Adrenal gland (tissue), 12 donors: ENCODE data around the gene CATSPERZ. TPM values are rescaled to one million over a fixed set of nuclear protein-coding genes. Genes with fewer than 3 reads are reported as not detected.
A peak's percentile ranks its signal among the peaks of the same experiment; 100 is the strongest.

ENCODE experiments used
- DNase-seq, 7 donors: peaks; one replicate each; pipeline ENCODE4 v3.0.0-alpha.2; 2019 to 2020
- H3K27ac ChIP-seq, 5 donors: fragments of 200-600 bp; sonication (generic) in 4 of 5; 1 replicate in 3 of 5; 2 replicates in 2 of 5; pipeline versions ENCODE4 v1.5.1 to v1.8.0; 2016 to 2020; ENCODE audit warnings: mild to moderate bottlenecking in 1 of 5
- H3K27me3 ChIP-seq: fragments of 200-600 bp; 2 replicates; pipeline ENCODE4 v1.8.0; 2021
- H3K36me3 ChIP-seq, 2 donors: fragments of 200-600 bp; replicated peaks in 1 of 2; 1 replicate in 1 of 2; 2 replicates in 1 of 2; pipeline versions ENCODE4 v1.5.1 to v1.8.0; 2018 to 2022
- H3K4me1 ChIP-seq, 2 donors: fragments of 200-600 bp; replicated peaks in 1 of 2; 1 replicate in 1 of 2; 2 replicates in 1 of 2; pipeline versions ENCODE4 v1.5.1 to v1.8.0; 2018 to 2021
- H3K4me3 ChIP-seq, 4 donors: fragments of 200-600 bp; sonication (generic) in 3 of 4; one replicate each; pipeline ENCODE4 v1.5.1; 2016 to 2018
- H3K9me3 ChIP-seq, 3 donors: fragments of 200-600 bp; sonication (generic) in 1 of 3; replicated peaks in 1 of 3; 1 replicate in 2 of 3; 2 replicates in 1 of 3; pipeline versions ENCODE4 v1.5.1 to v1.8.0; 2016 to 2021
- CTCF ChIP-seq, 6 experiments: fragments of 450-650 bp in 4 of 6; fragments of 200-600 bp in 2 of 6; sonication (generic) in 1 of 6; IDR thresholded peaks; 1 replicate in 5 of 6; 2 replicates in 1 of 6; pipeline versions ENCODE4 v1.5.1 to v1.8.0; 2016 to 2021; ENCODE audit warnings: antibody characterized with exemption in 6 of 6, mild to moderate bottlenecking in 2 of 6, moderate library complexity in 1 of 6
- POLR2A ChIP-seq, 2 donors: fragments of 450-650 bp; IDR thresholded peaks; one replicate each; pipeline ENCODE4 v1.6.1; 2017; ENCODE audit warnings: antibody characterized with exemption in 2 of 2, mild to moderate bottlenecking in 2 of 2, moderate library complexity in 1 of 2
- WGBS, 4 donors: extraction: QIAGEN DNeasy Blood & Tissue Kit in 2 of 4; methylation state at CpG; one replicate each; pipeline versions ENCODE4 v1.1.5 to v1.1.7; 2013 to 2017; 5-methylcytosine and 5-hydroxymethylcytosine counted together
- intact Hi-C, 2 donors: fragments of 100-400 bp; cut with DNase I; formaldehyde crosslinking; loops; one replicate each; pipeline versions ENCODE4 v1.14.1 to v1.15.0; 2022 to 2023
- polyA plus RNA-seq, 3 donors: library from polyadenylated mRNA; stranded (reverse); fragments of 200-250 nt in 2 of 3; fragments of 350-450 nt in 1 of 3; fragmentation: Illumina TruSeq in 1 of 3; extraction: RNeasy Lipid Tissue Mini Kit (QIAGEN cat#74804) in 1 of 3; gene quantifications; one replicate each; pipeline ENCODE4 v1.2.3, GENCODE V29; 2013 to 2014
- total RNA-seq, 9 donors: library from RNA; depleted of rRNA in 4 of 9; stranded (reverse); fragments of >200 nt in 4 of 9; fragments of 120-200 nt in 1 of 9; fragmentation: NEBNext Ultra II Directional in 1 of 9; extraction: Animal tissue kit (Norgen Biotek cat#: 25700) in 1 of 9; gene quantifications; one replicate each; pipeline versions ENCODE4 v1.1.0 to v1.2.4, GENCODE V29; 2013 to 2023
- donor health status: healthy with polysubstance abuse.
- donor health status: Bipolar disorder and iron deficiency.
- donor health status: DM: yes; HTN: yes; CAD: no.
- donor health status: DM: no; HTN: no; CAD: no.
- donor health status: DM: no; HTN: no; CAD: no.
- donor health status: DM: yes; HTN: yes; CAD: no.

The CATSPERZ gene
- total and polyA plus RNA-seq, 12 donors: 0.28 to 1.2 (median 0.71) TPM; not detected in 8

GRCh38 chr11:64342869-64343745 lies 42.9 kb downstream of the CATSPERZ start:
- H3K9me3 ChIP-seq: no peaks in the 10 kb centered on the region
- intact Hi-C loops: no loop called here
- DNase-seq: peak in 1 of 7 donors; percentile 51
- no peak for TF ChIP-seq CTCF (IDR thresholded peaks at IDR 0.05)
- no peak for TF ChIP-seq POLR2A (IDR thresholded peaks at IDR 0.05)
- no peaks in the 10 kb centered on the region for H3K27me3 ChIP-seq
- H3K4me3 ChIP-seq: peak overlapping the region in 1 of 4 donors; percentile 43
- WGBS, 4 donors: 60 to 73% (median 67%) methylated on average over 24 to 29 of the region's 29 CpGs
- H3K4me1 ChIP-seq: peaks cover 6% of the 10 kb centered on the region in 2 donors
- peak overlapping the region in 1 of 5 donors; percentile 71 for H3K27ac ChIP-seq
- no peaks in the 10 kb centered on the region for H3K36me3 ChIP-seq

- intact Hi-C loops: no loop called here
- Histone ChIP-seq H3K9me3 (no peaks in the 10 kb centered on the region), H3K27ac (no peak overlapping the region), H3K36me3 (no peaks in the 10 kb centered on the region), H3K4me1 (peaks cover 6% of the 10 kb centered on the region in 2 donors), H3K4me3 (no peak overlapping the region), H3K27me3 (no peaks in the 10 kb centered on the region)
- DNase-seq: peak in 2 of 7 donors; percentile 41 to 47
- 78 to 81% (median 79%) methylated on average over 9 to 18 of the region's 18 CpGs for WGBS, 4 donors
- TF ChIP-seq CTCF (IDR thresholded peaks at IDR 0.05) (peak in 4 of 6 experiments; percentile 22 to 32 (median 26)), POLR2A (IDR thresholded peaks at IDR 0.05) (no peak)
Observed at GRCh38 chr11:64343767-64344559, 43.8 kb downstream of the CATSPERZ start.

GRCh38 chr11:64344787-64345186 lies 44.6 kb downstream of the CATSPERZ start:
- Histone ChIP-seq H3K36me3 (no peaks in the 10 kb centered on the region), H3K4me3 (no peak overlapping the region), H3K9me3 (no peaks in the 10 kb centered on the region), H3K4me1 (peaks cover 6% of the 10 kb centered on the region in 2 donors), H3K27me3 (no peaks in the 10 kb centered on the region), H3K27ac (no peak overlapping the region)
- intact Hi-C loops: no loop called here
- 91 to 94% (median 93%) methylated on average over 20 to 28 of the region's 28 CpGs for WGBS, 4 donors
- TF ChIP-seq CTCF (IDR thresholded peaks at IDR 0.05) (no peak), POLR2A (IDR thresholded peaks at IDR 0.05) (no peak)
- DNase-seq: no peak

GRCh38 chr11:64347193-64347867 lies 47.2 kb downstream of the CATSPERZ start:
- no peak for DNase-seq

More at GRCh38 chr11:64347193-64347867, 47.2 kb downstream of the CATSPERZ start:
- intact Hi-C loops: no loop called here
- TF ChIP-seq CTCF (IDR thresholded peaks at IDR 0.05): no peak
- TF ChIP-seq POLR2A (IDR thresholded peaks at IDR 0.05): no peak
- Histone ChIP-seq H3K27me3 (no peaks in the 10 kb centered on the region), H3K4me3 (no peak overlapping the region), H3K36me3 (no peaks in the 10 kb centered on the region), H3K27ac (no peak overlapping the region), H3K9me3 (no peaks in the 10 kb centered on the region), H3K4me1 (peaks cover under 1% of the 10 kb centered on the region in 2 donors)
- WGBS, 4 donors: 77 to 86% (median 86%) methylated on average over 9 to 12 of the region's 12 CpGs
